Transverse colon (tissue), 4 donors: Measurements from ENCODE around the gene PHF10.

Experiments
- CTCF ChIP-seq, 5 experiments: fragments of 200-600 bp in 3 of 5; fragments of 450-650 bp in 2 of 5; sonication (generic) in 3 of 5; IDR thresholded peaks; 1 replicate in 2 of 5; 2 replicates in 3 of 5; pipeline ENCODE4 v1.5.1; 2016 to 2017; ENCODE audit warnings: antibody characterized with exemption in 5 of 5, inconsistent platforms in 3 of 5, mild to moderate bottlenecking in 2 of 5, moderate library complexity in 1 of 5
- EP300 ChIP-seq: sonication (generic); formaldehyde crosslinking; IDR thresholded peaks from one replicate; pipeline ENCODE4 v1.6.1; 2017; ENCODE audit warnings: antibody characterized with exemption, low read depth
- POLR2A ChIP-seq: fragments of 450-650 bp; IDR thresholded peaks from one replicate; pipeline ENCODE4 v1.6.1; 2016; ENCODE audit warnings: antibody characterized with exemption, mild to moderate bottlenecking, moderate library complexity
- POLR2AphosphoS5 ChIP-seq, 3 donors: sonication (generic); formaldehyde crosslinking; IDR thresholded peaks; one replicate each; pipeline ENCODE4 v1.6.1; 2016; ENCODE audit warnings: antibody characterized with exemption in 3 of 3

GRCh38 chr6:169660751-169661390 is 63.4 kb downstream of the PHF10 start:
- TF ChIP-seq POLR2A (no peak), CTCF (IDR thresholded peaks at IDR 0.05) (no peak), POLR2AphosphoS5 (IDR thresholded peaks at IDR 0.05) (no peak), EP300 (no peak)
